ENCODE results near the gene CALN1. TPM values are rescaled to one million over a fixed set of nuclear protein-coding genes. Genes with fewer than 3 reads are reported as not detected.

CALN1 gene
- total RNA-seq, 1 donor from 2014 or later: not detected

DNA sequence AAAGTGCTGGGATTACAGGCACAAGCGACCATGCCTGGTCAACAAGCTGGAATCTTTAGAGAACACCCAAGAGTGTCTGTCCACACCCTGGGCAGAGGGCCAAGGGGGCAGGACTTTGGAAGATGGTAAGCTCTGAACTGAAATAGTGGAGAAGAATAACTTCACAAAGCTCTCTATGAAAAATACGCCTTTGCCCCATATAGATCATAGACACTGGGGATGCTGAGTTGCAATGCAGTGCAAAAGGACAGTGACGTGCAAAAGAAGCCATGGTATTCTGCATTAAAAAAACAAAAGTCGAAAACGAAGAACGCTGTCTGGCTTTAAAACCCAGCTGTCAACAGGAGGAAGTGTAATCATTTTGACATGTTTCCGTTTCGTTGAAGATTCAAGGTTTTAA is 353.6 kb downstream of the CALN1 start:
- TF ChIP-seq, protein P1, sequence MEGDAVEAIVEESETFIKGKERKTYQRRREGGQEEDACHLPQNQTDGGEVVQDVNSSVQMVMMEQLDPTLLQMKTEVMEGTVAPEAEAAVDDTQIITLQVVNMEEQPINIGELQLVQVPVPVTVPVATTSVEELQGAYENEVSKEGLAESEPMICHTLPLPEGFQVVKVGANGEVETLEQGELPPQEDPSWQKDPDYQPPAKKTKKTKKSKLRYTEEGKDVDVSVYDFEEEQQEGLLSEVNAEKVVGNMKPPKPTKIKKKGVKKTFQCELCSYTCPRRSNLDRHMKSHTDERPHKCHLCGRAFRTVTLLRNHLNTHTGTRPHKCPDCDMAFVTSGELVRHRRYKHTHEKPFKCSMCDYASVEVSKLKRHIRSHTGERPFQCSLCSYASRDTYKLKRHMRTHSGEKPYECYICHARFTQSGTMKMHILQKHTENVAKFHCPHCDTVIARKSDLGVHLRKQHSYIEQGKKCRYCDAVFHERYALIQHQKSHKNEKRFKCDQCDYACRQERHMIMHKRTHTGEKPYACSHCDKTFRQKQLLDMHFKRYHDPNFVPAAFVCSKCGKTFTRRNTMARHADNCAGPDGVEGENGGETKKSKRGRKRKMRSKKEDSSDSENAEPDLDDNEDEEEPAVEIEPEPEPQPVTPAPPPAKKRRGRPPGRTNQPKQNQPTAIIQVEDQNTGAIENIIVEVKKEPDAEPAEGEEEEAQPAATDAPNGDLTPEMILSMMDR (IDR thresholded peaks at IDR 0.05; ENCODE audit: insufficient read depth, low read depth, low read length): no peak
- no peak for TF ChIP-seq EZH2 (IDR thresholded peaks at IDR 0.05; ENCODE audit: insufficient read depth, low read length)
- Histone ChIP-seq H3K9me3 (ENCODE audit: insufficient read depth, low read depth, low read length) (no peaks in the 10 kb centered on the region), H4K20me1 (ENCODE audit: insufficient read depth, low read length) (no peaks in the 10 kb centered on the region), H2AFZ (ENCODE audit: low read depth, low read length) (no peak overlapping the region), H3K79me2 (ENCODE audit: insufficient read depth, low read length) (no peaks in the 10 kb centered on the region), H3K4me3 (ENCODE audit: insufficient read depth, low read depth, low read length) (no peak overlapping the region), H3K4me2 (ENCODE audit: low read length) (no peak overlapping the region), H3K27me3 (ENCODE audit: insufficient read depth, low read length) (no peaks in the 10 kb centered on the region), H3K9ac (ENCODE audit: low read length) (no peak overlapping the region), H3K36me3 (ENCODE audit: insufficient read depth, low read length) (no peaks in the 10 kb centered on the region), H3K27ac (ENCODE audit: low read depth, low read length) (no peak overlapping the region), H3K4me1 (ENCODE audit: insufficient read depth, low read length) (no peaks in the 10 kb centered on the region)
- Mint-ChIP-seq H3K27me3 (ENCODE audit: low read depth, unreplicated experiment) (no peaks in the 10 kb centered on the region), H3K36me3 (ENCODE audit: low read depth, unreplicated experiment) (no peaks in the 10 kb centered on the region), H3K4me1 (ENCODE audit: low read depth, unreplicated experiment) (no peaks in the 10 kb centered on the region), H3K9me3 (ENCODE audit: unreplicated experiment) (no peaks in the 10 kb centered on the region), H3K4me3 (ENCODE audit: unreplicated experiment) (no peak overlapping the region), H3K27ac (ENCODE audit: unreplicated experiment) (no peak overlapping the region)
- no peak for FAIRE-seq
- no peak for DNase-seq (ENCODE audit: low read depth)

DNA sequence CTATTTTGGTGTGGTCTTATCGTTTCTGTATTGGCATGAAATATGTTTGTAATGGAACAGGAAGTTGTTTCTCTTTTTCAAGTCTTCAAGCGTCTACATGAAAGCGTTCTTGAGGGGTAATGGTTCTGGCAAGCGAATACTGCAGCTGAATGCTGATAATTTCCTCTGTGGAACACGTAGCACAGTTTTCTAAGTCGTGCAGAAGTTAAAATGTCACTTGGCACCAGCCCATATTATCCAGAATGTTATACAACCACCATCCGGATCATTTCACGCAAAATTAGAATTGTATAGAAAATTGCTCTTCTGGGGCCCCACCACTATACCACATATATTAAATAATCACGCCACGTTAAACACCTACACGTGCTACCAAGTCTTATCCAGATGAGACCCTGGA is 354.3 kb downstream of the CALN1 start:
- H4K20me1 ChIP-seq (ENCODE audit: insufficient read depth, low read length): no peaks in the 10 kb centered on the region
- no peak overlapping the region for H3K4me2 ChIP-seq (ENCODE audit: low read length)
- no peaks in the 10 kb centered on the region for H3K9me3 ChIP-seq (ENCODE audit: insufficient read depth, low read depth, low read length)
- H3K79me2 ChIP-seq (ENCODE audit: insufficient read depth, low read length): no peaks in the 10 kb centered on the region
- DNase-seq (ENCODE audit: low read depth): no peak
- no peak overlapping the region for H3K27ac ChIP-seq (ENCODE audit: low read depth, low read length)
- H3K27ac Mint-ChIP-seq (ENCODE audit: unreplicated experiment): no peak overlapping the region
- H3K9me3 Mint-ChIP-seq (ENCODE audit: unreplicated experiment): no peaks in the 10 kb centered on the region
- no peaks in the 10 kb centered on the region for H3K36me3 ChIP-seq (ENCODE audit: insufficient read depth, low read length)
- no peaks in the 10 kb centered on the region for H3K4me1 Mint-ChIP-seq (ENCODE audit: low read depth, unreplicated experiment)
- H3K4me3 ChIP-seq (ENCODE audit: insufficient read depth, low read depth, low read length): no peak overlapping the region
- TF ChIP-seq, protein P1 (IDR thresholded peaks at IDR 0.05; ENCODE audit: insufficient read depth, low read depth, low read length): no peak
- TF ChIP-seq EZH2 (IDR thresholded peaks at IDR 0.05; ENCODE audit: insufficient read depth, low read length): no peak
- no peak overlapping the region for H3K4me3 Mint-ChIP-seq (ENCODE audit: unreplicated experiment)
- no peak for FAIRE-seq
- no peaks in the 10 kb centered on the region for H3K27me3 Mint-ChIP-seq (ENCODE audit: low read depth, unreplicated experiment)
- no peaks in the 10 kb centered on the region for H3K36me3 Mint-ChIP-seq (ENCODE audit: low read depth, unreplicated experiment)
- no peaks in the 10 kb centered on the region for H3K27me3 ChIP-seq (ENCODE audit: insufficient read depth, low read length)
- H3K4me1 ChIP-seq (ENCODE audit: insufficient read depth, low read length): no peaks in the 10 kb centered on the region
- no peak overlapping the region for H3K9ac ChIP-seq (ENCODE audit: low read length)
- H2AFZ ChIP-seq (ENCODE audit: low read depth, low read length): no peak overlapping the region

DNA sequence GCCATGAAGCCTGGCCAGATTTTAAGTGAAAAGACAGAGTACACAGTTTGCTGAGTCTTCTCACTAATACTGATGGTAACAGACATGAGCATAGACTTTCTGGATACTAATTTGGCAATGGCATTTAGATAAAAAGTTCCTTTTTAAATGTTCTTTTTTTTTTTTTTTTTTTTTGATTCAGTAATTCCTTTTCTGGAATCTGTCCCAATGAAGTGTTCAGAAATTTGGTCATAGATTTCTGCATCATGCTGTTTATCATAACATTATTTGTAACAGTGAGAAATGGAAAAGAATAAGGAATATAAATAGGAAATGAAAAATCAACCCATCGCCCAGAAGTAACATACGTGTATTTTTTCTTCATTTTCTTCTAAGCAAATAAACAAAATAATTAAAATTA is 354.9 kb downstream of the CALN1 start:
- Histone ChIP-seq H3K9ac (ENCODE audit: low read length) (no peak overlapping the region), H3K4me3 (ENCODE audit: insufficient read depth, low read depth, low read length) (no peak overlapping the region), H3K4me1 (ENCODE audit: insufficient read depth, low read length) (no peaks in the 10 kb centered on the region), H3K27ac (ENCODE audit: low read depth, low read length) (no peak overlapping the region), H4K20me1 (ENCODE audit: insufficient read depth, low read length) (no peaks in the 10 kb centered on the region), H3K27me3 (ENCODE audit: insufficient read depth, low read length) (no peaks in the 10 kb centered on the region), H3K4me2 (ENCODE audit: low read length) (no peak overlapping the region), H3K36me3 (ENCODE audit: insufficient read depth, low read length) (no peaks in the 10 kb centered on the region), H2AFZ (ENCODE audit: low read depth, low read length) (no peak overlapping the region), H3K9me3 (ENCODE audit: insufficient read depth, low read depth, low read length) (no peaks in the 10 kb centered on the region), H3K79me2 (ENCODE audit: insufficient read depth, low read length) (no peaks in the 10 kb centered on the region)
- Mint-ChIP-seq H3K27me3 (ENCODE audit: low read depth, unreplicated experiment) (no peaks in the 10 kb centered on the region), H3K36me3 (ENCODE audit: low read depth, unreplicated experiment) (no peaks in the 10 kb centered on the region), H3K27ac (ENCODE audit: unreplicated experiment) (no peak overlapping the region), H3K4me1 (ENCODE audit: low read depth, unreplicated experiment) (no peaks in the 10 kb centered on the region), H3K4me3 (ENCODE audit: unreplicated experiment) (no peak overlapping the region), H3K9me3 (ENCODE audit: unreplicated experiment) (no peaks in the 10 kb centered on the region)
- FAIRE-seq (no peak), DNase-seq (ENCODE audit: low read depth) (no peak)
- no peak for TF ChIP-seq EZH2 (IDR thresholded peaks at IDR 0.05; ENCODE audit: insufficient read depth, low read length)
- TF ChIP-seq, protein P1 (IDR thresholded peaks at IDR 0.05; ENCODE audit: insufficient read depth, low read depth, low read length): no peak

All from astrocyte (in vitro differentiated cells and primary cell).